ENCODE results near the gene USP48. TPM values are rescaled to one million over a fixed set of nuclear protein-coding genes. Genes with fewer than 3 reads are reported as not detected.
"Not testable (repeated sequence)": the region's sequence is repeated elsewhere in the genome, so short reads cannot be mapped to it uniquely, and the experiment has no call there.

Gene USP48
- total and polyA plus RNA-seq, 5 donors from 2014 or later, result 31.3 to 126 (median 39.2) TPM

DNA sequence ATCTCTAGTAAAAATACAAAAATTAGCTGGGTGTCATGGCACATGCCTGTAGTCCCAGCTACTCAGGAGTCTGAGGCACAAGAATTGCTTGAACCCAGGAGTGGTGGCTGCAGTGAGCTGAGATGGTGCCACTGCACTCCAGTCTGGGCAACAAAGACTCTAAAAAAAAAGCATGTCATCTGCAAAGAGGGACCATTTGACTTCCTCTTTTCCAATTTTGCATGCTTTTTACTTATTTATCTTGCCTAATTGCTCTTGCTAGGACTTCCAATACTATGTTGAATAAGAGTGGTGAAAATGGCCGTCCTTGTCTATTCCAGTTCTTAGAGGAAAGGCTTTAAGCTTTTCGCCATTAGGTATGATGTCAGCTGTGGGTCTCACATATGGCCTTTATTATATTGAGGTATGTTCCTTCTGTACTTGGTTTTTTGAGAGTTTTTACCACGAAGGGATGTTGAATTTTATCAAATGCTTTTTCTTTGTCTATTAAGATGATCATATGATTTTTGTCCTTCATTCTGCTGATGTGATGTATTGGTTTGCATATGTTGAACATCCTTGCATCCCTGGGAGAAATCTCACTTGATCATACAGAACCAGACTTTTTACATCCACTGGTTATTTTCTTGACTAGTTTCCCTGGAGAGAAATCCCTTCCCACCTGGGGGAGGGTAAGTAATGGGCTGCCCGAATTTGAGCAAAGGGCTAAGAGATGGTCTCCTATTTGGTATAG, 96.8 kb downstream of the USP48 start:
- no peak for ATAC-seq (ENCODE audit: low read depth in 2 of 2)
- Mint-ChIP-seq H3K27me3 (no peaks in the 10 kb centered on the region), H3K36me3 (peaks cover 53% of the 10 kb centered on the region), H3K27ac (no peak overlapping the region), H3K9me3 (peaks cover 0 to 3% (median 0%) of the 10 kb centered on the region in 7 donors), H3K4me3 (no peak overlapping the region), H3K4me1 (peaks cover 2 to 12% (median 4%) of the 10 kb centered on the region in 4 donors)
- no peak overlapping the region for H3K27ac ChIP-seq (ENCODE audit: insufficient read depth, low read length, poor library complexity, severe bottlenecking)
- DNase-seq, result no peak
- H3K9me3 ChIP-seq (ENCODE audit: control insufficient read depth in 2 of 2, low read length in 2 of 2), result no peaks in the 10 kb centered on the region
- H3K4me3 ChIP-seq (ENCODE audit: low read depth, low read length), result no peak overlapping the region
- H3K36me3 ChIP-seq (ENCODE audit: control insufficient read depth, insufficient read depth, low read length), result peaks cover 73% of the 10 kb centered on the region
- no peaks in the 10 kb centered on the region for H3K27me3 ChIP-seq (ENCODE audit: control insufficient read depth, insufficient read depth, low read length)
- H3K4me1 ChIP-seq (ENCODE audit: control insufficient read depth, insufficient read depth, low read length, poor library complexity, severe bottlenecking), result no peaks in the 10 kb centered on the region

DNA sequence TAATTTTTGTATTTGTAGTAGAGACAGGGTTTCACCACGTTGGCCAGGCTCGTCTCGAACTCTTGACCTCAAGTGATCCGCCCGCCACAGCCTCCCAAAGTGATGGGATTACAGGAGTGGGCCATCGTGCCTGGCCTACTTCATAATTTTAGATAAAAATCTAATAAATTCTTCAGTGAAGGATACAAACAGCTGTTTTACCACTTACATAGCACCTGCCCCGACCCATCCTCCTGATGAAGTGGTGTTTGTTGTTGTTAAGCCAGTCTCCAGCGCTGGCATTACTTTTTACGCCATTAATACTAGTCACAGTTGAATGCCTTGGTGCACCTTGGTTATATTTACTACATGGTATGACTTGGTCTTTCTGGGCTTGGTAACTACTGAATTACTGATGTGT, 101.5 kb downstream of the USP48 start:
- H3K36me3 ChIP-seq (ENCODE audit: control insufficient read depth, insufficient read depth, low read length), result peaks cover 63% of the 10 kb centered on the region
- Mint-ChIP-seq H3K9me3 (peaks cover 0 to 3% (median 0%) of the 10 kb centered on the region in 7 donors), H3K4me3 (no peak overlapping the region), H3K27ac (peak overlapping the region in 1 of 3 donors; percentile 6), H3K27me3 (no peaks in the 10 kb centered on the region), H3K4me1 (peaks cover 0 to 11% (median 5%) of the 10 kb centered on the region in 4 donors), H3K36me3 (peaks cover 52% of the 10 kb centered on the region)
- H3K4me1 ChIP-seq (ENCODE audit: control insufficient read depth, insufficient read depth, low read length, poor library complexity, severe bottlenecking), result no peaks in the 10 kb centered on the region
- H3K4me3 ChIP-seq (ENCODE audit: low read depth, low read length), result no peak overlapping the region
- H3K27ac ChIP-seq (ENCODE audit: insufficient read depth, low read length, poor library complexity, severe bottlenecking), result no peak overlapping the region
- no peaks in the 10 kb centered on the region for H3K9me3 ChIP-seq (ENCODE audit: control insufficient read depth in 2 of 2, low read length in 2 of 2)
- DNase-seq (no peak), ATAC-seq (ENCODE audit: low read depth in 2 of 2) (no peak)
- H3K27me3 ChIP-seq (ENCODE audit: control insufficient read depth, insufficient read depth, low read length), result no peaks in the 10 kb centered on the region

DNA sequence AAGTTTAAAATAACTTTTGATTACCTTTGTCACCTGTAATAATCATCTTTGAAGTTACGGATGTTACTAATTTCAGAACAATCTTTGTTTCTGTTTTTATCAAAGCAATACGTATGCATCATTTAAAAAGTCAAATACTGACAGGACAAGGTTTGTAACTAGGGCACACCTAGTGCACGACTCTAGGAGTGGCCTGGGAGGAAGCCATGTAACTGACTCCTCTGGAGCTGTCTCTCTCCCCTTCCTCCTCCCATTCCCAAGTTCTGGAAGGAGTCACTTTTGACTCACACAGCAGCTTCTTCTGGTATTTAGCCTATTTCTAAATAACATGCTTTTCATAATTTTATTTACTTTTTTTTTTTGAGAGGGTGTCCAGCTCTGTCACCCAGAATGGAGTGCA, 102.0 kb downstream of the USP48 start:
- Mint-ChIP-seq H3K4me1 (peaks cover 0 to 9% (median 5%) of the 10 kb centered on the region in 4 donors), H3K27ac (peak overlapping the region in 1 of 3 donors; percentile 42), H3K36me3 (peaks cover 48% of the 10 kb centered on the region), H3K9me3 (no peaks in the 10 kb centered on the region), H3K4me3 (no peak overlapping the region), H3K27me3 (no peaks in the 10 kb centered on the region)
- Histone ChIP-seq H3K4me1 (ENCODE audit: control insufficient read depth, insufficient read depth, low read length, poor library complexity, severe bottlenecking) (no peaks in the 10 kb centered on the region), H3K36me3 (ENCODE audit: control insufficient read depth, insufficient read depth, low read length) (peaks cover 58% of the 10 kb centered on the region), H3K9me3 (ENCODE audit: control insufficient read depth in 2 of 2, low read length in 2 of 2) (no peaks in the 10 kb centered on the region), H3K4me3 (ENCODE audit: low read depth, low read length) (no peak overlapping the region), H3K27ac (ENCODE audit: insufficient read depth, low read length, poor library complexity, severe bottlenecking) (no peak overlapping the region), H3K27me3 (ENCODE audit: control insufficient read depth, insufficient read depth, low read length) (no peaks in the 10 kb centered on the region)
- ATAC-seq (ENCODE audit: low read depth in 2 of 2), result no peak
- peak in 1 of 3 donors; percentile 18 for DNase-seq

DNA sequence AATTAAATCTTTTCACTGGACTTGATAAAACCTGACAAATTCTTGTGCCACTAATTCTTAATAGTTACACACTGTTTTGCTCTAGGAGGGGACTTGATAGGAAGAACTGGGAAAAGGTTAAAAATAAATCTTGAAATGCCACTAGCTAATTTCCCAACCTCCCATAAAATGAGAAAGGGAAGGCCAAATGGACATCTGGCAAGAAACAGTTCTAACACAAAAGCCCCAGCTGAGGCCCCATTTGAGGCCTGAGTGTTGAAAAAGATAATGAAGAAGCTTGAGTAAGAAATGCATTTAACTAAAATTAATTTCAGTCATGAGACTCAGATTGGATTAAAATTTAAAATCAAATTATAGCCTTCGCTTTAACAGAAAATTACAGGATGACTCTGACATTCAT, 102.6 kb downstream of the USP48 start:
- H3K9me3 ChIP-seq (ENCODE audit: control insufficient read depth in 2 of 2, low read length in 2 of 2), result no peaks in the 10 kb centered on the region
- H3K36me3 Mint-ChIP-seq, result peaks cover 48% of the 10 kb centered on the region
- H3K27ac ChIP-seq (ENCODE audit: insufficient read depth, low read length, poor library complexity, severe bottlenecking), result no peak overlapping the region
- ATAC-seq (ENCODE audit: low read depth in 2 of 2) (no peak), DNase-seq (no peak)
- H3K27me3 ChIP-seq (ENCODE audit: control insufficient read depth, insufficient read depth, low read length), result no peaks in the 10 kb centered on the region
- H3K27me3 Mint-ChIP-seq, result no peaks in the 10 kb centered on the region
- no peak overlapping the region for H3K4me3 Mint-ChIP-seq
- no peaks in the 10 kb centered on the region for H3K4me1 ChIP-seq (ENCODE audit: control insufficient read depth, insufficient read depth, low read length, poor library complexity, severe bottlenecking)
- H3K4me3 ChIP-seq (ENCODE audit: low read depth, low read length), result no peak overlapping the region
- H3K27ac Mint-ChIP-seq, result no peak overlapping the region
- peaks cover 53% of the 10 kb centered on the region for H3K36me3 ChIP-seq (ENCODE audit: control insufficient read depth, insufficient read depth, low read length)
- H3K4me1 Mint-ChIP-seq, result peaks cover 0 to 9% (median 5%) of the 10 kb centered on the region in 4 donors
- no peaks in the 10 kb centered on the region for H3K9me3 Mint-ChIP-seq

DNA sequence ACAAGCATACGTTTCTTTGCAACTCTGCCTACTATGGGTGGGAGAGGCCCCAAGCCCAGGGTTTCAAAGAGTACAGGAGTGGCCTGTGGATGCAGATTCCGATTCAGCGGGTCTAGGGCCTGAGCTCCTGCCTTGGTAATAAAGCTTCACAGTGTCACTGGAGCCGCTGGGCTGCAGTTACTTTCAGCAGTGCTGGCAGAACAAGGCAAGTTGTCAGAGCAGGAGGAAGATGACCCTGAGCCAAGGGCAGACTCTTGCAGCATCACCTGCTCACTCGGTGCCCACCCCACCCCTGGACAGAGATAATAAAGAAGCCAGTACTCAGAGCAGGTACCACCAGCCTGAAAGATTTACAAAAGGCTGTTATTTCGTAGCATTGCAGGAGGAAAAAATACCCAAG, 105.8 kb downstream of the USP48 start:
- ATAC-seq (ENCODE audit: low read depth in 2 of 2) (no peak), DNase-seq (no peak)
- no peak overlapping the region for H3K4me3 ChIP-seq (ENCODE audit: low read depth, low read length)
- H3K27me3 Mint-ChIP-seq, result no peaks in the 10 kb centered on the region
- no peaks in the 10 kb centered on the region for H3K4me1 ChIP-seq (ENCODE audit: control insufficient read depth, insufficient read depth, low read length, poor library complexity, severe bottlenecking)
- H3K27ac ChIP-seq (ENCODE audit: insufficient read depth, low read length, poor library complexity, severe bottlenecking), result no peak overlapping the region
- no peaks in the 10 kb centered on the region for H3K27me3 ChIP-seq (ENCODE audit: control insufficient read depth, insufficient read depth, low read length)
- no peaks in the 10 kb centered on the region for H3K9me3 Mint-ChIP-seq
- H3K36me3 Mint-ChIP-seq, result peaks cover 28% of the 10 kb centered on the region
- H3K4me3 Mint-ChIP-seq, result no peak overlapping the region
- H3K36me3 ChIP-seq (ENCODE audit: control insufficient read depth, insufficient read depth, low read length), result peaks cover 31% of the 10 kb centered on the region
- H3K27ac Mint-ChIP-seq, result peak overlapping the region in 1 of 3 donors; percentile 50
- peaks cover 0 to 7% (median 4%) of the 10 kb centered on the region in 4 donors for H3K4me1 Mint-ChIP-seq
- H3K9me3 ChIP-seq (ENCODE audit: control insufficient read depth in 2 of 2, low read length in 2 of 2), result no peaks in the 10 kb centered on the region

DNA sequence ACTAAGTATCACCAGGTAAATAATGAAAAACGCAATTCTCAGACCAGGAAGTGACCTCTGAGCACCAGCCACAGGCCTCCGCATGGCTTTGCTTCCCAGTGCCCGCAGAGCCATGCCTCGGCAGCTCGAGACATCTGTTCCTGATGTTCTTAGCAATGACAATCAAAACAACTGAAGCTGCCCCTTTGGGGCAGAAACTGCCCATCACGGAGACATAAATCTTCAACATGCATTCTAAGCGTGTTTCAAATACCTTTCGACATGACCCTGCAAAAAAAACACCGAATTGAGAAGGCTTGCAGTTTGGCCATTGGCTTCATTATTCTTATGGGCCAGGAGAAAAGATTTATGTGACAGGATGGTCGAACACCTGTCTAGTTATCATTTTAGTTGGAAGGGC, 108.0 kb downstream of the USP48 start:
- peak overlapping the region in 1 of 3 donors; percentile 79 for H3K27ac Mint-ChIP-seq

DNA sequence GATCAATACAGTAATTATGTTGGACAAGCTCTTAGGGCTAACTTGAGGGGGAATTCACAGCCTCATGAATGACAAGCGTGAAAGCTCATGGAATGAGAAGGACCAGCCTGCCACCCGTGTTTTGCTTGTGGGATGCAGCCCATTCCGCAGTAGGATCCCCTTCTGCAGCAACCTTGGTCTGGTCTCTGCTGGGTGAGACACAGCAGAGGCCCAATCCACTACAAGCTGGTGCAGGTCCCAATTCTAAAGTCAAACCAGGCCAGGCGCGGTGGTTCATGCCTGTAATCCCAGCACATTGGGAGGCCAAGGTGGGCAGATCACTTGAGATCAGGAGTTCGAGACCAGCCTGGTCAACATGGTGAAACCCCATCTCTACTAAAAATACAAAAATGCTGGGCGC, 109.1 kb downstream of the USP48 start:
- not testable (repeated sequence) for H3K27me3 ChIP-seq (ENCODE audit: control insufficient read depth, insufficient read depth, low read length); H3K4me1 Mint-ChIP-seq; DNase-seq; H3K9me3 Mint-ChIP-seq; H3K27ac Mint-ChIP-seq; H3K4me3 Mint-ChIP-seq; H3K36me3 ChIP-seq (ENCODE audit: control insufficient read depth, insufficient read depth, low read length); ATAC-seq (ENCODE audit: low read depth in 2 of 2); H3K27ac ChIP-seq (ENCODE audit: insufficient read depth, low read length, poor library complexity, severe bottlenecking); H3K4me3 ChIP-seq (ENCODE audit: low read depth, low read length); H3K9me3 ChIP-seq (ENCODE audit: control insufficient read depth in 2 of 2, low read length in 2 of 2)
- peaks cover 20% of the 10 kb centered on the region for H3K27me3 Mint-ChIP-seq
- H3K4me1 ChIP-seq (ENCODE audit: control insufficient read depth, insufficient read depth, low read length, poor library complexity, severe bottlenecking), result peaks cover 13% of the 10 kb centered on the region
- peaks cover 12% of the 10 kb centered on the region for H3K36me3 Mint-ChIP-seq

More for the DNA sequence above, 108.0 kb downstream of the USP48 start:
- Histone ChIP-seq H3K4me3 (ENCODE audit: low read depth, low read length) (no peak overlapping the region), H3K9me3 (ENCODE audit: control insufficient read depth in 2 of 2, low read length in 2 of 2) (no peaks in the 10 kb centered on the region), H3K36me3 (ENCODE audit: control insufficient read depth, insufficient read depth, low read length) (peaks cover 18% of the 10 kb centered on the region), H3K27me3 (ENCODE audit: control insufficient read depth, insufficient read depth, low read length) (no peaks in the 10 kb centered on the region), H3K4me1 (ENCODE audit: control insufficient read depth, insufficient read depth, low read length, poor library complexity, severe bottlenecking) (peaks cover 2% of the 10 kb centered on the region), H3K27ac (ENCODE audit: insufficient read depth, low read length, poor library complexity, severe bottlenecking) (no peak overlapping the region)
- H3K4me1 Mint-ChIP-seq, result peaks cover 0 to 9% (median 0%) of the 10 kb centered on the region in 4 donors
- H3K27me3 Mint-ChIP-seq, result peaks cover 13% of the 10 kb centered on the region
- H3K36me3 Mint-ChIP-seq, result peaks cover 18% of the 10 kb centered on the region
- H3K4me3 Mint-ChIP-seq, result no peak overlapping the region
- DNase-seq, result no peak
- no peaks in the 10 kb centered on the region for H3K9me3 Mint-ChIP-seq
- no peak for ATAC-seq (ENCODE audit: low read depth in 2 of 2)

DNA sequence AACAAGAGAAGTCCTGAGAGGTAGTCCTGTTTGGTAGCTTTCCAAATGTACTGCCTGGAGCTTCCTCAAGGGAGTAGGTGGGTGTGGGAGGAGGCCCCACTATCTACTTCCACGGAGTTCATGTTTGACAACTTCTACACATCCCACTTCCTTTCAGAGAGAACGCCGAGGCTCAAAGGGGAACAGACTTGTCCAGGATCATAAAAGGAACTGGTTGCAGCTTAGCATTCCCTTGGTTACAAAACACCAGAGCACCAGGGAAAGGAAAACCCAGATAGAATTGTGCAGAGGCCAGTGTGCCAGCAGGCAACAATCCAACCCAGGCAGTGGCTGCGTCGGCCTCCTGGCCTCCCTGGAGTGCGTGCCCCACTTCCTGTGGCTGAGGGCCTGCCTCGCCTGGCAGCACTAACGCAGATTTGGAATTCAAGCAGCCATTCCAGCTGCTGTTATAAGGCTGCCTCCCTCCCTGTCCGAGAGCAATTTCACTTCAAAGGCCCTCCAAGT, 109.6 kb downstream of the USP48 start:
- Histone ChIP-seq H3K27ac (ENCODE audit: insufficient read depth, low read length, poor library complexity, severe bottlenecking) (no peak overlapping the region), H3K36me3 (ENCODE audit: control insufficient read depth, insufficient read depth, low read length) (peaks cover 4% of the 10 kb centered on the region), H3K9me3 (ENCODE audit: control insufficient read depth in 2 of 2, low read length in 2 of 2) (no peaks in the 10 kb centered on the region), H3K4me3 (ENCODE audit: low read depth, low read length) (no peak overlapping the region), H3K4me1 (ENCODE audit: control insufficient read depth, insufficient read depth, low read length, poor library complexity, severe bottlenecking) (peaks cover 18% of the 10 kb centered on the region), H3K27me3 (ENCODE audit: control insufficient read depth, insufficient read depth, low read length) (no peaks in the 10 kb centered on the region)
- H3K4me3 Mint-ChIP-seq, result no peak overlapping the region
- peak overlapping the region in 1 of 3 donors; percentile 38 for H3K27ac Mint-ChIP-seq
- H3K4me1 Mint-ChIP-seq, result peaks cover 0 to 10% (median 0%) of the 10 kb centered on the region in 4 donors
- DNase-seq, result no peak
- H3K9me3 Mint-ChIP-seq, result no peaks in the 10 kb centered on the region
- H3K27me3 Mint-ChIP-seq, result peaks cover 22% of the 10 kb centered on the region
- H3K36me3 Mint-ChIP-seq, result peaks cover 9% of the 10 kb centered on the region
- ATAC-seq (ENCODE audit: low read depth in 2 of 2), result no peak
